Activated CD4-positive, CD25-positive, alpha-beta regulatory T cell (primary cell): ENCODE data around the gene RBMS2.

Experiments
- DNase-seq, 4 experiments: peaks; one replicate each; lab custom pipeline; 2025; lab: John Stamatoyannopoulos, UW

RBMS2 gene

GRCh38 chr12:56631790-56632700, 110.4 kb downstream of the RBMS2 start:
- DNase-seq: peak; percentile 9 to 26 (median 22)

GRCh38 chr12:56632701-56633467, 111.3 kb downstream of the RBMS2 start:
- no peak for DNase-seq

GRCh38 chr12:56633468-56634241, 112.0 kb downstream of the RBMS2 start:
- no peak for DNase-seq

DNA sequence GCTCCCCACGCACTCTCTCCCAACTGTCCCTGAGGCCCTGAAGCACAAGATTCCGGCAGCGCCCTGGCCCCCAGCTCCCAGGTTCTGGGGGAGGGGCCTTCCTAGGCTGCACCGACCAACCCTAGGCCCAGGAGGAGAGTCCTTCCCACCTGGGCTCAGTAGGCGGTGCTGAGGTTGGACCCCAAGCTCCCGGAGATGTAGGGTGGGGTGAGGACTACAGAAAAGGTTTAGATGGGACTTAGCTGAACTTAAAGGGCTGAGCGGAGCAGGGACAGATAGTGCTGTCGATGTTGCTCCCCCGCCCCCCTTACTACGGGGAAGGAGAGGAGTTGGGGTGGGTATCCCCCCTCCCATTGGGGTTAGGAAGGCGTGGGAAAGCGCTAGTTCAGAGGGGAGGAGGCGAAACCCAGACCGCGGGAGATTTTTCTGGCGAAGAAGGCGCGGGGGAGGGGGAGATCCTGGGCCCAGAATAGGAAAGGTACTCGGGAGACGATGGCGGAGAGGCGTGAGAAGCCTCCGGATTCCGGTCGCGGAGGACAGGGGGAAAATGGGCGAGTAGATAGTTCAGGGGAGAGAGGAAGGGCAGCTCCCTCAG, 112.7 kb downstream of the RBMS2 start:
- no peak for DNase-seq

- peak; percentile 20 to 53 (median 42) for DNase-seq
Observed at GRCh38 chr12:56634837-56635791, 113.5 kb downstream of the RBMS2 start.

- peak; percentile 53 to 65 (median 55) for DNase-seq
Observed at GRCh38 chr12:56635806-56636674, 114.4 kb downstream of the RBMS2 start.

GRCh38 chr12:56636675-56637540, 115.3 kb downstream of the RBMS2 start:
- DNase-seq: peak; percentile 57 to 88 (median 76)

GRCh38 chr12:56637621-56638020, 116.0 kb downstream of the RBMS2 start:
- DNase-seq: no peak

DNA sequence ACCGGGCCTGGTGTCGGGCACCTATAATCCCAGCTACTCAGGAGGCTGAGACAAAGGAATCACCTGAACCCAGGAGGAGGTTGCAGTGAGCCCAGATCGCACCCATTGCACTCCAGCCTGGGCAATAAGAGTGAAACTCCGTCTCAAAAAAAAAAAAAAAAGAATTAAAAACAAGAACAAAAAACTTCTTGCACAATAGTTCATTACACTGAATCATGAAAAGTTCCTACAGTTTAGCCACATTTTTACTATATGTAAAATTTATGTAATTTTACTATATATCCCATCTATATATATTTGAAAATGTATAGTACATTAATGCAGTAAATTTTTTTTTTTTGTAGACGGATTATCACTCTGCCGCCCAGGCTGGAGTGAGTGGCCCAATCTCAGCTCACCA, 119.6 kb downstream of the RBMS2 start:
- DNase-seq: no peak

GRCh38 chr12:56644654-56645053, 123.0 kb downstream of the RBMS2 start:
- DNase-seq: no peak

DNA sequence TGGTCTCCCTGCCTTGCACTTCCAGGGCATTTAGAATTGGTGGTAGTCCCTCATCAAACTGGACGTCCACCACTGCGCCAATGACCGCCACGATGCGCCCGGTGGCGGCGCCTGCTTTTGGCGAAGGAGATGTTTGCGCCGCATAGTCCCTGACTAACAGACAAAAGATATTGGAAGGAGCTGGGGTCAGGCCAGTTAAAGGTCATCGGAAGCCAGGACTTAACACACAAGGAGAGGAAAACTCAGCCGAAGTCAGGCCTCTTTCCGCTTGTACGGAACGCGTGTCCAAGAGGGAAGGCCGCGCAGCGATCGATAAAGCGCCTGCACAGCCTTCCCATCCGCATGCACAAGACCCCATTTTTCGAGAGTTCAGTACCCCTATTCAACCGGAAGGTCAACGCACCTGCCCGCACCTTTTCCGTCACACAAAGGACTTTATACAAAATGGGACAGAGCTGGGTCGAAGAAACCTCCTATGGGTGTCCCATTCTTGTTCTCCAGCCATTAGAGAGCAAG, 123.6 kb downstream of the RBMS2 start:
- no peak for DNase-seq
